Measurements from ENCODE around the gene SMARCA1.

The SMARCA1 gene

GRCh38 chrX:129494887-129495286 lies 28.4 kb downstream of the SMARCA1 start:
- TF ChIP-seq, protein P1, sequence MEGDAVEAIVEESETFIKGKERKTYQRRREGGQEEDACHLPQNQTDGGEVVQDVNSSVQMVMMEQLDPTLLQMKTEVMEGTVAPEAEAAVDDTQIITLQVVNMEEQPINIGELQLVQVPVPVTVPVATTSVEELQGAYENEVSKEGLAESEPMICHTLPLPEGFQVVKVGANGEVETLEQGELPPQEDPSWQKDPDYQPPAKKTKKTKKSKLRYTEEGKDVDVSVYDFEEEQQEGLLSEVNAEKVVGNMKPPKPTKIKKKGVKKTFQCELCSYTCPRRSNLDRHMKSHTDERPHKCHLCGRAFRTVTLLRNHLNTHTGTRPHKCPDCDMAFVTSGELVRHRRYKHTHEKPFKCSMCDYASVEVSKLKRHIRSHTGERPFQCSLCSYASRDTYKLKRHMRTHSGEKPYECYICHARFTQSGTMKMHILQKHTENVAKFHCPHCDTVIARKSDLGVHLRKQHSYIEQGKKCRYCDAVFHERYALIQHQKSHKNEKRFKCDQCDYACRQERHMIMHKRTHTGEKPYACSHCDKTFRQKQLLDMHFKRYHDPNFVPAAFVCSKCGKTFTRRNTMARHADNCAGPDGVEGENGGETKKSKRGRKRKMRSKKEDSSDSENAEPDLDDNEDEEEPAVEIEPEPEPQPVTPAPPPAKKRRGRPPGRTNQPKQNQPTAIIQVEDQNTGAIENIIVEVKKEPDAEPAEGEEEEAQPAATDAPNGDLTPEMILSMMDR (IDR thresholded peaks at IDR 0.05; ENCODE audit: insufficient read depth, low read length, poor library complexity, severe bottlenecking) = no peak
- no peak overlapping the region for H3K4me3 ChIP-seq (replicated peaks; ENCODE audit: low read depth, low read length)
- DNase-seq (ENCODE audit: extremely low read depth, insufficient read length) = no peak
- H3K27me3 ChIP-seq (replicated peaks; ENCODE audit: control insufficient read depth, insufficient read depth, low read length) = no peaks in the 10 kb centered on the region
- no peaks in the 10 kb centered on the region for H3K36me3 ChIP-seq (ENCODE audit: control insufficient read depth, insufficient read depth, low read length)

GRCh38 chrX:129493643-129494042 lies 29.6 kb downstream of the SMARCA1 start:
- TF ChIP-seq, protein P1 (IDR thresholded peaks at IDR 0.05; ENCODE audit: insufficient read depth, low read length, poor library complexity, severe bottlenecking) = no peak
- Histone ChIP-seq H3K4me3 (replicated peaks; ENCODE audit: low read depth, low read length) (no peak overlapping the region), H3K27me3 (replicated peaks; ENCODE audit: control insufficient read depth, insufficient read depth, low read length) (no peaks in the 10 kb centered on the region), H3K36me3 (ENCODE audit: control insufficient read depth, insufficient read depth, low read length) (no peaks in the 10 kb centered on the region)
- no peak for DNase-seq (ENCODE audit: extremely low read depth, insufficient read length)

DNA sequence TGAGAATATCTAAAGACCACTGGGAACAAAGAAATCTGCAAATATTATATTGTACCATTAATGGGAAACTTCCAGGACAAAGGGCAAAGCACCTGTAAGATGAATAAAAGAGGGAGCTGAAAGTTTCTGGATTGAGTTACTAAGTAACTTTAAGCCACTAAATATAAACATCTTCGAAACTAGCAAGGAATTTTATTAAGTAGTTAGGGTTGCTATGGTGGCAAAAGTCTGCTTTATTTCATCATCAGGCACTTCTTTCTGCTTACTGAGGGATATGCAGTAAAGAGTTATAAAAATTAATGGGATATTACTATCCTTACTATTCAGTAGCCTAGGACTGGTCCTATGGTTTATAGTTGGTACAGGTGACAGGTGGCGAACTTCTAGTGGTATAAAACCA lies 33.0 kb downstream of the SMARCA1 start:
- Histone ChIP-seq H3K36me3 (ENCODE audit: control insufficient read depth, insufficient read depth, low read length) (no peaks in the 10 kb centered on the region), H3K27me3 (replicated peaks; ENCODE audit: control insufficient read depth, insufficient read depth, low read length) (no peaks in the 10 kb centered on the region), H3K4me3 (replicated peaks; ENCODE audit: low read depth, low read length) (no peak overlapping the region)
- DNase-seq (ENCODE audit: extremely low read depth, insufficient read length) = no peak
- TF ChIP-seq, protein P1 (IDR thresholded peaks at IDR 0.05; ENCODE audit: insufficient read depth, low read length, poor library complexity, severe bottlenecking) = no peak

GRCh38 chrX:129488359-129488758 lies 34.9 kb downstream of the SMARCA1 start:
- Histone ChIP-seq H3K27me3 (replicated peaks; ENCODE audit: control insufficient read depth, insufficient read depth, low read length) (no peaks in the 10 kb centered on the region), H3K4me3 (replicated peaks; ENCODE audit: low read depth, low read length) (no peak overlapping the region), H3K36me3 (ENCODE audit: control insufficient read depth, insufficient read depth, low read length) (no peaks in the 10 kb centered on the region)
- DNase-seq (ENCODE audit: extremely low read depth, insufficient read length) = no peak
- TF ChIP-seq, protein P1 (IDR thresholded peaks at IDR 0.05; ENCODE audit: insufficient read depth, low read length, poor library complexity, severe bottlenecking) = no peak

DNA sequence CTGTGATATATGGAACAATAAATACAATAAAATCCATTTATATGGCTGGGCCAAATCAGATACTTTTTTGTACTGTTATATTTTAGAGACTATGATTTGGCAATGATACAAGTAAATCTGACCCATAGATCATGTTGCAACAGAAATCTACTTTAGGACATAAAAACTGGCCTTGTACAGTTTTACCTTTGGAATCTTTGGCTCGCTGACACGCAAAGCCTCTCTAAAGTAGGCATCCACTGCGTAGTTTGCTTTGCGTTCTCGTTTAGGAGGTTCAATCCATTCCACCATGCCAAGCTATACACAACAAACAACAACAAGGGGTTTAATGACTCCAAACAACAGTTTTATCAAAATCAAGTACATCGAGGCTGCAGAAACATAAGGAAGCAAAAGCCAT lies 42.4 kb downstream of the SMARCA1 start:
- TF ChIP-seq, protein P1 (IDR thresholded peaks at IDR 0.05; ENCODE audit: insufficient read depth, low read length, poor library complexity, severe bottlenecking) = no peak
- no peak for DNase-seq (ENCODE audit: extremely low read depth, insufficient read length)
- Histone ChIP-seq H3K27me3 (replicated peaks; ENCODE audit: control insufficient read depth, insufficient read depth, low read length) (no peaks in the 10 kb centered on the region), H3K36me3 (ENCODE audit: control insufficient read depth, insufficient read depth, low read length) (no peaks in the 10 kb centered on the region), H3K4me3 (replicated peaks; ENCODE audit: low read depth, low read length) (no peak overlapping the region)

GRCh38 chrX:129478516-129478915 lies 44.8 kb downstream of the SMARCA1 start:
- no peak for DNase-seq (ENCODE audit: extremely low read depth, insufficient read length)
- no peaks in the 10 kb centered on the region for H3K36me3 ChIP-seq (ENCODE audit: control insufficient read depth, insufficient read depth, low read length)
- no peak overlapping the region for H3K4me3 ChIP-seq (replicated peaks; ENCODE audit: low read depth, low read length)
- H3K27me3 ChIP-seq (replicated peaks; ENCODE audit: control insufficient read depth, insufficient read depth, low read length) = no peaks in the 10 kb centered on the region
- TF ChIP-seq, protein P1 (IDR thresholded peaks at IDR 0.05; ENCODE audit: insufficient read depth, low read length, poor library complexity, severe bottlenecking) = no peak

Measured in GM06990 (cell line).